PC-3 (cell line): ENCODE results near the gene ATP6AP1. TPM values are rescaled to one million over a fixed set of nuclear protein-coding genes. Genes with fewer than 3 reads are reported as not detected.
A peak's percentile ranks its signal among the peaks of the same experiment; 100 is the strongest.

ENCODE experiments used
- ATAC-seq: fragments of 200-7000 bp; cut with Tn5 transposase; 2 replicates; pipeline ENCODE4 v1.9.1; 2020; ENCODE audit warnings: mild to moderate bottlenecking, moderate library complexity
- BruUV-seq: library from RNA; stranded (reverse); fragments of 400-500 nt; replicated peaks from 2 replicates; lab custom pipeline; 2021; lab: Mats Ljungman, UMichigan
- CTCF ChIA-PET: fragments of 300-600 bp; sonication (Branson Sonifier 250); formaldehyde crosslinking; loops from one replicate; lab custom pipeline; 2022; ENCODE audit warnings: antibody characterized with exemption; lab: Charles Lee
- POLR2A ChIA-PET: fragments of 300-600 bp; sonication (Branson Sonifier 250); formaldehyde crosslinking; loops from one replicate; lab custom pipeline; 2022; ENCODE audit warnings: antibody characterized with exemption; ENCODE audit not compliant: unreplicated experiment; lab: Charles Lee
- DNase-seq: peaks from one replicate; pipeline ENCODE4 v3.0.0-alpha.2; 2015
- H2AFZ ChIP-seq: fragments of 300-600 bp; sonication (generic); 2 replicates; pipeline ENCODE4 v1.6.0; 2016; ENCODE audit warnings: antibody characterized with exemption, low read length
- H3F3A ChIP-seq: fragments of 300-600 bp; sonication (generic); one replicate; pipeline ENCODE4 v1.6.0; 2017; ENCODE audit warnings: antibody characterized with exemption, low read length, control low read depth, mild to moderate bottlenecking; ENCODE audit not compliant: unreplicated experiment
- H3K27ac ChIP-seq: fragments of 300-600 bp; sonication (generic); 2 replicates; pipeline ENCODE4 v1.5.1; 2016; ENCODE audit warnings: mild to moderate bottlenecking, low read length
- H3K27me3 ChIP-seq: fragments of 300-600 bp; sonication (generic); 2 replicates; pipeline ENCODE4 v1.6.1; 2016; ENCODE audit warnings: low read length, mixed read lengths
- H3K36me3 ChIP-seq: fragments of 300-600 bp; sonication (generic); 2 replicates; pipeline ENCODE4 v1.6.1; 2016; ENCODE audit warnings: low read depth, mixed run types, low read length, mixed read lengths
- H3K4me1 ChIP-seq: fragments of 300-600 bp; sonication (generic); 2 replicates; pipeline ENCODE4 v1.5.1; 2016; ENCODE audit warnings: low read length; ENCODE audit not compliant: insufficient read depth
- H3K4me2 ChIP-seq: fragments of 300-600 bp; sonication (generic); 2 replicates; pipeline ENCODE4 v1.6.0; 2016; ENCODE audit warnings: low read length
- H3K4me3 ChIP-seq: fragments of 300-600 bp; sonication (generic); 2 replicates; pipeline ENCODE4 v1.5.1; 2016; ENCODE audit warnings: mild to moderate bottlenecking, low read length, mixed read lengths
- H3K79me2 ChIP-seq: fragments of 300-600 bp; sonication (generic); 2 replicates; pipeline ENCODE4 v1.6.1; 2017; ENCODE audit warnings: low read length, mixed read lengths
- H3K9ac ChIP-seq: fragments of 300-600 bp; sonication (generic); 2 replicates; pipeline ENCODE4 v1.6.0; 2016; ENCODE audit warnings: mild to moderate bottlenecking, low read length
- H3K9me2 ChIP-seq: fragments of 300-600 bp; sonication (generic); replicated peaks from 2 replicates; pipeline ENCODE4 v1.6.1; 2016; ENCODE audit warnings: mixed run types, low read length, mixed read lengths
- H3K9me3 ChIP-seq: fragments of 300-600 bp; sonication (generic); 2 replicates; pipeline ENCODE4 v1.6.1; 2016; ENCODE audit warnings: low read length, mixed read lengths
- H4K20me1 ChIP-seq: fragments of 300-600 bp; sonication (generic); 2 replicates; pipeline ENCODE4 v1.6.1; 2016; ENCODE audit warnings: low read length, mixed read lengths
- CTCF ChIP-seq: fragments of 300-600 bp; sonication (generic); conservative IDR thresholded peaks from 2 replicates; pipeline ENCODE4 v1.5.1; 2017; ENCODE audit warnings: antibody characterized with exemption, low read depth, mild to moderate bottlenecking, low read length
- EZH2 ChIP-seq: fragments of 300-600 bp; sonication (generic); IDR thresholded peaks from one replicate; pipeline ENCODE4 v1.6.1; 2017; ENCODE audit warnings: antibody characterized with exemption, mild to moderate bottlenecking, low read length; ENCODE audit not compliant: unreplicated experiment
- EZH2phosphoT487 ChIP-seq: fragments of 300-600 bp; sonication (generic); IDR thresholded peaks from 2 replicates; pipeline ENCODE4 v1.6.1; 2018; ENCODE audit warnings: mild to moderate bottlenecking, antibody characterized with exemption, low read length, borderline replicate concordance
- intact Hi-C: fragments of 100-400 bp; cut with micrococcal nuclease; formaldehyde crosslinking; loops from 2 replicates; pipeline ENCODE4 v1.9.0; 2023
- total RNA-seq: library from RNA; depleted of rRNA; stranded (reverse); fragments of >200 nt; gene quantifications from 2 replicates; pipeline ENCODE4 v1.2.3, GENCODE V29; 2014

ATP6AP1 gene
- total RNA-seq, 1 experiment from 2014 or later, result 68.7 TPM

DNA sequence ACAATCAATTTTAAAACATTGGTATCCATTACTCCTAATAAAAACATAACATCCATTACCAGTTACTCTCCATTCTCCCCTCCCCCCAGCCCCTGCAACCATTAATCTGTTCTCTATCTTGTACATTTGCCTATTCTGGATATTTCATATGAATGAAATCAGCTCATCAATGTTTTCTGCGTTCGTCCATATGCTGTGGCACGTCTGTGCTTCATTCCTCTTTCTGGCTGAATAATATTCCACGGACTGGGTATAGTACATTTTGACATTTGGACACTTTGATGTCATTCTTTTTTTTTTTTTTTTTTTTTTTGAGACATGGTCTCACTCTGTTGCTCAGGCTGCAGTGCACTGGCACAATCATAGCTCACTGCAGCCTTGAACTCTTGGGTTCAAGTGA lies 24.6 kb upstream of the ATP6AP1 start:
- Histone ChIP-seq H3K4me1 (peaks cover 15% of the 10 kb centered on the region; the same call in 1 of the 2 replicates), H2AFZ (no peak overlapping the region), H3K9me3 (no peaks in the 10 kb centered on the region), H3F3A (peaks cover 22% of the 10 kb centered on the region), H3K9me2 (no peaks in the 10 kb centered on the region), H3K4me3 (no peak overlapping the region), H3K27ac (no peak overlapping the region), H3K79me2 (peaks cover 23% of the 10 kb centered on the region), H4K20me1 (peaks cover 18% of the 10 kb centered on the region), H3K9ac (no peak overlapping the region), H3K36me3 (peaks cover 19% of the 10 kb centered on the region), H3K4me2 (no peak overlapping the region), H3K27me3 (no peaks in the 10 kb centered on the region)
- POLR2A ChIA-PET, result no interaction called here
- no peak for TF ChIP-seq CTCF
- no peak for TF ChIP-seq EZH2phosphoT487
- TF ChIP-seq EZH2, result no peak
- intact Hi-C loops, result no loop called here
- CTCF ChIA-PET, result no interaction called here
- DNase-seq, result no peak
- ATAC-seq, result no peak
- BruUV-seq, result no TSS peak

DNA sequence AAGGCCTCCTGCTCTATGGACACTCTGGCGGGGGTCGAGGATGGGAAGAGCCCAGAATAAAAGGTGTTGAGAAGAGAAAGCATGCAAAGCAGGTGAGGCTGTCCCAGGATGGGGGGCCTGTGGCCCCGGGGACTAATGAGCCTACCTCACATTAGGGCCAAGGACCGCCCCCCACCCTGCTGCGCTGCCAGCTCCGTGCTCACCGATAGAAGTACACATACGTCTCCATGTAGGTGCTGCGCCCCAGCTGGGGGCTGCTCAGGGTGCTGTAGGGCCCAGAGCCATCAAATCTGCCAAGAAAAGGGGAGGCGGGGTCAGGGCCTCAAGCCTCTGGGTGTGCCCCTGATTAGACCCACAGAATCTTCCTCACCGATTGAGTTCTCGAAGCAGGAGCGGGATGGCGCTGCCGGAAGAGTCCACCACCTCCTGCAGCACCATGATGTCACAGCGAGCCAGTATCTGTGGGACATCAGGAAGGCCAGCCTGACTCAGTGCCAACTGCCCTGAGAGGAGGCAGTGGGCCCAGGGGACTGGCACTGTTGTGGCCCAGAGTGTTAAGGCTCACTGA lies 23.8 kb upstream of the ATP6AP1 start:
- no peak for ATAC-seq
- H3K4me2 ChIP-seq, result no peak overlapping the region
- H3K4me3 ChIP-seq, result no peak overlapping the region
- peaks cover 10% of the 10 kb centered on the region for H4K20me1 ChIP-seq
- H3K27me3 ChIP-seq, result no peaks in the 10 kb centered on the region
- H3K4me1 ChIP-seq, result peaks cover 17% of the 10 kb centered on the region
- peaks cover 11% of the 10 kb centered on the region for H3K36me3 ChIP-seq
- peaks cover 18% of the 10 kb centered on the region for H3F3A ChIP-seq
- BruUV-seq, result no TSS peak
- intact Hi-C loops, result no loop called here
- DNase-seq, result no peak
- no peak overlapping the region for H2AFZ ChIP-seq
- POLR2A ChIA-PET, result no interaction called here
- H3K9me2 ChIP-seq, result no peaks in the 10 kb centered on the region
- no peaks in the 10 kb centered on the region for H3K9me3 ChIP-seq
- no peak overlapping the region for H3K27ac ChIP-seq
- H3K9ac ChIP-seq, result no peak overlapping the region
- TF ChIP-seq CTCF (no peak), EZH2 (no peak), EZH2phosphoT487 (no peak)
- peaks cover 19% of the 10 kb centered on the region for H3K79me2 ChIP-seq
- CTCF ChIA-PET, result no interaction called here

DNA sequence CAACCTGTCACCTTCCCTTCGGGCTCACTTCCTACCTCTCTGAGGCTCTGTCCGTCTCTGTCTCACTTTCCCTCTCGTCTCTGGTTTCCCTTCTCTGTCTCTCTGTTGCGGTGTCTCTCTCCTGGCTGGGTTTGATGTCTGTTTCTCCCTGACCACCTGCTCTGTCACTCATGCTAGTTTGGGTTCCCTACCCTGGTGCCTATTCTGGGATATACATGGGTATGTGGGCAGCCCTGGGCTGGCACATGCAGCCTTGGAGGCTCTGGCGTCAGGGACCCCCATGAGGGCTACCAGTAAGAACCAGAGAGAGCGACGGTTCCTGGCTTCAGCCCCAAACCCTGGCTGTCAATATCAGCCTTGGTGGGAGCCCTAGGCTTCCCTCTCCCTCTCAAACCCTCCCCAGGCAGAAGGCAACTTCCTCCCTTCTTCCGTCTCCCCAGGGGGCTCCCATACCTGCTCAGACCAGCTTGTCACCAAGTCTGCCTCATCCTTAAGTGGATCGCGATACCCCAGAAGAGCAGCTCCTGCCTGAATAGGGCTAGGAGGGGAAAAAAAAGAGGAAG lies 19.7 kb upstream of the ATP6AP1 start:
- ChIA-PET CTCF (no interaction called here), POLR2A (interaction anchor here (0.6 kb wide), 1 partner anchor 85 kb away, joined by 4 read pairs; no protein-coding TSS in a partner anchor)
- ATAC-seq (no peak), DNase-seq (no peak)
- intact Hi-C loops, result no loop called here
- peak overlapping the region; percentile 96 for H3K4me2 ChIP-seq
- TSS peak; percentile 38 for BruUV-seq
- TF ChIP-seq EZH2phosphoT487 (no peak), CTCF (no peak), EZH2 (no peak)
- no peaks in the 10 kb centered on the region for H3K9me2 ChIP-seq
- peak overlapping the region; percentile 75 for H3K4me3 ChIP-seq
- H3K79me2 ChIP-seq, result peaks cover 24% of the 10 kb centered on the region
- peaks cover 26% of the 10 kb centered on the region for H3K4me1 ChIP-seq
- H2AFZ ChIP-seq, result peak overlapping the region; percentile 50
- peak overlapping the region; percentile 62 for H3K27ac ChIP-seq
- no peaks in the 10 kb centered on the region for H3K9me3 ChIP-seq
- no peaks in the 10 kb centered on the region for H4K20me1 ChIP-seq
- no peaks in the 10 kb centered on the region for H3K36me3 ChIP-seq
- H3K9ac ChIP-seq, result peak overlapping the region; percentile 79
- H3K27me3 ChIP-seq, result no peaks in the 10 kb centered on the region
- no peaks in the 10 kb centered on the region for H3F3A ChIP-seq
